ENCODE data around the gene CAMSAP1.

DNA sequence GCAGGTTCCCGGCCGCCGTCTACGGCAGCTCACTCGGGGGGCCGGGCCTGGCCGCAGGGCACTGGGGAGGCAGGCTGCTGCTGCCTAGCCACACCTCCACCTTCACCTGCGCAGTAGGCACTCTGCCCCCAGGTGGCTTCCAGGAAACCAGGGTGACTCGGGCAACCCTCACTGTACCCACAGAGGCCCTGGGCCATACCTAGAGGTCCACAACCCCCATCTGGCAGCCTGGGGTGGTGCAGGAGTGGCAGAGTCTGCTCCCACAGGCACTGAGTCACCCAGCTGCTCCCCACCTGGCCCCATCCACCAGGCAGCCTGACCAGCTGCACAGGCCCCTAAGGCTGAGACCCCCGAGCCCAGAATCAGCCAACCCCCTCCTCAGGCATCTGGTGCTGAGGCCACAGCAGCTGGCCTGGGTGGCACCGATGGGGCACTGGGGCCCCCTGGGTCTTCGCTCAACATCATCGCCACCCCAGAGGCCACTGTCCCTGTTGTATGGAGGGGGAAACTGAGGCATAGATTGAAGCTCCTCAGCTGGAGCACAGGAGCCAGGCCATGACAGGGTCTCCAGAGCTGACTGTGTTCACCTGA, 135.2 kb downstream of the CAMSAP1 start:
- TF ChIP-seq, protein P1, sequence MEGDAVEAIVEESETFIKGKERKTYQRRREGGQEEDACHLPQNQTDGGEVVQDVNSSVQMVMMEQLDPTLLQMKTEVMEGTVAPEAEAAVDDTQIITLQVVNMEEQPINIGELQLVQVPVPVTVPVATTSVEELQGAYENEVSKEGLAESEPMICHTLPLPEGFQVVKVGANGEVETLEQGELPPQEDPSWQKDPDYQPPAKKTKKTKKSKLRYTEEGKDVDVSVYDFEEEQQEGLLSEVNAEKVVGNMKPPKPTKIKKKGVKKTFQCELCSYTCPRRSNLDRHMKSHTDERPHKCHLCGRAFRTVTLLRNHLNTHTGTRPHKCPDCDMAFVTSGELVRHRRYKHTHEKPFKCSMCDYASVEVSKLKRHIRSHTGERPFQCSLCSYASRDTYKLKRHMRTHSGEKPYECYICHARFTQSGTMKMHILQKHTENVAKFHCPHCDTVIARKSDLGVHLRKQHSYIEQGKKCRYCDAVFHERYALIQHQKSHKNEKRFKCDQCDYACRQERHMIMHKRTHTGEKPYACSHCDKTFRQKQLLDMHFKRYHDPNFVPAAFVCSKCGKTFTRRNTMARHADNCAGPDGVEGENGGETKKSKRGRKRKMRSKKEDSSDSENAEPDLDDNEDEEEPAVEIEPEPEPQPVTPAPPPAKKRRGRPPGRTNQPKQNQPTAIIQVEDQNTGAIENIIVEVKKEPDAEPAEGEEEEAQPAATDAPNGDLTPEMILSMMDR (IDR thresholded peaks at IDR 0.05) = no peak
- TF ChIP-seq POLR2A (IDR thresholded peaks at IDR 0.05) = no peak
